Measurements from ENCODE around the gene NXN.
A peak's percentile ranks its signal among the peaks of the same experiment; 100 is the strongest.

The NXN gene

DNA sequence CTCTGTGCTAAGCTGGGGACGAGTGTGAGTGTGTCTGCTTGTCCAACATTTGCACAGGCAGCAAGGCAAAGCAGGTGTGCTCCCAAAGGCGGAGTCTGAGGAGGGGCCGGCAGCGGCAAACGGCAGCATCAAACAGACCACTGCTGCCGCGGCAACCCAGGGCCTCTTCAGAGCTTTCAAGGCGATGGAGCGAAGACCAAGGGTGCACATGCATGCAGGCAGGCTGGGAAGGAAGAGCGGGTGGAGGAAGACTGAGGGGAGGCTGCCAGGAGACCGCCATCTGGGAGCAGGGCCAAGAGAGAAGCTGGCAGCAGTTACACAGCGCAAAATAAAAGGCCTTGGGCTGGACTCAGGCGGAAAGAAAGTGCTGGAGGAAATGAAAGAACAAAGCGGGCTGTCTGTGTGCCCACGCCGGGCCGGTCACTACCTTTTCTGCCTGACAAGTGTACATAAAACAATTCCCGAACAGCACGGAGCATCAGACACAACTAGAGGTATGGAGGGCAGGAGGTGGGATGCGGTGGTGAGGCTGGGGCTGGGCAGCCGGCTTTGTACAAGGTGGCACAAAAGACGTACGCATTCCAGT, 25.9 kb upstream of the NXN start:
- H3K36me3 ChIP-seq (ENCODE audit: control insufficient read depth, insufficient read depth, low read length), result peaks cover 67% of the 10 kb centered on the region
- H3K4me1 ChIP-seq (ENCODE audit: control insufficient read depth, insufficient read depth, low read length, poor library complexity, severe bottlenecking), result peaks cover 35% of the 10 kb centered on the region
- no peak overlapping the region for H3K27ac ChIP-seq (ENCODE audit: low read depth, low read length, severe bottlenecking)
- WGBS, 2 experiments (ENCODE audit: insufficient coverage in 2 of 2), result 94% methylated on average over 21 to 23 of the region's 23 CpGs
- no peaks in the 10 kb centered on the region for H3K9me3 ChIP-seq (ENCODE audit: control insufficient read depth, low read length)
- H3K4me3 ChIP-seq (ENCODE audit: extremely low read depth, insufficient read depth, low read length, poor library complexity, severe bottlenecking), result no peak overlapping the region

DNA sequence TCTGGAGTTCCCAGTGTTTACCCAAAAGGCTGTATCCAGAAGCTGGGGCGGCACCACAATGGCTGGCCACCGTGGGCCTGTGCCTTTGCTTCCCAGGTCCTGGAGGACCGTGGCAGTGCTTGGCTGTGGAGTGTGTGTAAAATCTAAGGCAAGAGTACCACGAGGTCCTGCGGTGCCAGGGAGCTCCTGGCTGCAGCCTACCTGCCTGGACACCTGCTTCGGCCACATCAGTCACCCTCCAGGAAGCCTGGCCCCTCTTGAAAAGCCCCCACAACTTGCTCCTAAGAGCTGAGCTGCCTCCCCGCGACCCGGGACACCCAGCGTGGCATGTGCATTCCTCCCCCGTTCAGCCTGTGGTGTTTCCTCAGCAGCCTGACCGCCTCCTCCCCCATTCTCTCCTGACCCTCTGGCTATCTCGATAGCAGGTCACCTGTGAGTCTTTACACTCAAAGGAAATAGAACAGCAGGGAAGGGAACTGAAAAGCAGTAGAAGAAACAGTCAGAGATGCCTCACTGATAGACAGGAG, 25.3 kb upstream of the NXN start:
- 81 to 82% methylated on average over 9 of the region's 13 CpGs for WGBS, 2 experiments (ENCODE audit: insufficient coverage in 2 of 2)
- Histone ChIP-seq H3K4me3 (ENCODE audit: extremely low read depth, insufficient read depth, low read length, poor library complexity, severe bottlenecking) (no peak overlapping the region), H3K36me3 (ENCODE audit: control insufficient read depth, insufficient read depth, low read length) (peaks cover 67% of the 10 kb centered on the region), H3K4me1 (ENCODE audit: control insufficient read depth, insufficient read depth, low read length, poor library complexity, severe bottlenecking) (peaks cover 40% of the 10 kb centered on the region), H3K27ac (ENCODE audit: low read depth, low read length, severe bottlenecking) (no peak overlapping the region), H3K9me3 (ENCODE audit: control insufficient read depth, low read length) (no peaks in the 10 kb centered on the region)

DNA sequence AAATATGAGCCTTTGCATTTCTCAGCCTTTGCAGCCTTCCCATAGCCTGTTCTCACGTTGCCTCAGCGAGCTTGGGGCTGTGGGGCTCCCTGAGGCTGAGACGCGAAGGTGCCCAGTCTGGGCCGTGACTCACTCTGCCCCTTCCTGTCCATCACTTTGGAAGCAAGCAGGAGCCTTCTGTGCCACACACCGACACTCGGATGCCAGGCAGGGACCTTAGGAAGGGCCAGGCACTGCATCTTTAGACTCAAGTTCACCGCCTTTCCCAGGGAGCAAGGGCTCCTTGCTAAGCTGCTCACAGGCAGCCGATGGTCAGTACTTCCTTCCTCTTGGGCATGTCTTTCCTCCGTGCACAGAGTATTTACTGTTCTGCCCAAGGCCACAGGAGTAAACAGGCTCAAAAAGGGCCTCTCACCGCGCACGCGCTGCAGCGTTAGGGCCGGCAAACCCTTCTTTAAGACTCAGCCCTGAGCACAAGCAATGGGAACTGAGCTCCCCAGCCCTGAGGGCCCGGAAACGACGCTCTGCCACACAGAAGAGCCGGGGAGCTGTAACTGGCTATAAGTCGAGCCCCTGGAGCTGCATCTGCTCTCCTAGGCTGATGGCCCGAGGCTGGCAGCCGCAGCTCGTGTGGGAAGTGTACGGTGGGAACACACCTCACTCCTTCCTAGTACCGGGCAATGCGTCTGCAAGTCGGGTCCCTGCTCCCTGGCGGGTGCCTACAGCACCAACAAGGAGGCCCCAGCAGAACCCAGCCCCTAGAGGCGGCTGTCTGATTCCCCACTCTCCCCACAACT, 24.6 kb upstream of the NXN start:
- no peaks in the 10 kb centered on the region for H3K9me3 ChIP-seq (ENCODE audit: control insufficient read depth, low read length)
- WGBS, 2 experiments (ENCODE audit: insufficient coverage in 2 of 2), result 89 to 90% methylated on average over 25 to 30 of the region's 30 CpGs
- H3K4me3 ChIP-seq (ENCODE audit: extremely low read depth, insufficient read depth, low read length, poor library complexity, severe bottlenecking), result no peak overlapping the region
- peak overlapping the region; percentile 41 for H3K27ac ChIP-seq (ENCODE audit: low read depth, low read length, severe bottlenecking)
- peaks cover 40% of the 10 kb centered on the region for H3K4me1 ChIP-seq (ENCODE audit: control insufficient read depth, insufficient read depth, low read length, poor library complexity, severe bottlenecking)
- H3K36me3 ChIP-seq (ENCODE audit: control insufficient read depth, insufficient read depth, low read length), result peaks cover 72% of the 10 kb centered on the region

DNA sequence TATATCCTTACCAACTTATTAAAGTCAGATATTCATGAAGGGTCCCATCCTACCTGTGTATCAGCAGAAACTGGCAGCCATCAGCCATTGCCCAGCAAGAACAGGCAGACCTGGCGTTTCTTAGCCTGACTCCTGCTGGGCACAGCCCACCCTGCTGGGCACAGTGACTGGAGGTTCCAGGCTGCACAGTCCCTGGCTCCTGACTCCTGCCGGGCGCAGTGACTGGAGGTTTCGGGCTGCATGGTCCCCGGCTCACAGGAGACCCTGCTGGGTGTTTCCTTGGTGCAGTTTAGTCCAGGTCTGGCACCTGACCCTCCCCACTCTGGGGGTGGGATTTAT, 24.0 kb upstream of the NXN start:
- WGBS, 2 experiments (ENCODE audit: insufficient coverage in 2 of 2), result 97 to 100% methylated on average over 4 of the region's 5 CpGs

DNA sequence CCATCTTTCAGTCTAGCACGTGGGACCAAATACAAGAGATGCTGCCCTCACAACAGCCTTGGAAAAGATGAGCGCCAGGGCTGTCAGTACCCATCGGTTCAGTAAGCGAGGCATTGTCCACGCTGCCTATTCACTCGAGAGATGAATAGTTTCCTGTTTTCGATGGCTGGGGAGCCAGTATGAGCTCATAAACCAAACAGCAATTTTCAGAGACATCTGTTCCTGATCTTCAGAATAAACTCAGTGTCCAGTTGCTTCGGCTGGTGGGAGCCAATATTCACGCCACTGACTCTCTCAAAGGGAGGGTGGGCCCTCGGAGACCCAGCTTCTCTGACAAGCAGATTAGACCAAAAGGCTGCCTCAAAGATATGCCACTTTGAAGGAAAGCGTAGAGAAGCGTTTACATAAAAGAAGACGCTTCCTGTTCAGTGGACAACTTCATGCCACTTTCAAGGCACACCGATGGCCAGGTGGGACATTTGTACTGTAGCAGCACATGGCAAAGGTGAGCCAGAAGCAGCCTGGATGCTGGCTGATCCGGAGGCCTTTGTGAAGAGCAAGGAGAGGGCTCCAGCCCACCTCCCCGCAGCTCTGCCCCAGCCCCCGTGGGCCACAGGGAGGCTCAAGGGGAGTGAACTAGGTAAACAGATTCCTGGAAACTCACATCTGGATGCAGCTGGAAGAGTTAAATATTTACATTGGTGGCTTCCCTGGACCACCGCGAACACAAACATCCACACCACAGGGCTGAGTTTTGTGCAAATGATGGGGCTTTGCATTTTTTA, 23.4 kb upstream of the NXN start:
- Histone ChIP-seq H3K36me3 (ENCODE audit: control insufficient read depth, insufficient read depth, low read length) (peaks cover 69% of the 10 kb centered on the region), H3K27ac (ENCODE audit: low read depth, low read length, severe bottlenecking) (no peak overlapping the region), H3K4me1 (ENCODE audit: control insufficient read depth, insufficient read depth, low read length, poor library complexity, severe bottlenecking) (peaks cover 47% of the 10 kb centered on the region)

More for the DNA sequence above, 24.0 kb upstream of the NXN start:
- Histone ChIP-seq H3K27ac (ENCODE audit: low read depth, low read length, severe bottlenecking) (no peak overlapping the region), H3K36me3 (ENCODE audit: control insufficient read depth, insufficient read depth, low read length) (peaks cover 67% of the 10 kb centered on the region), H3K9me3 (ENCODE audit: control insufficient read depth, low read length) (no peaks in the 10 kb centered on the region), H3K4me3 (ENCODE audit: extremely low read depth, insufficient read depth, low read length, poor library complexity, severe bottlenecking) (no peak overlapping the region), H3K4me1 (ENCODE audit: control insufficient read depth, insufficient read depth, low read length, poor library complexity, severe bottlenecking) (peaks cover 40% of the 10 kb centered on the region)

DNA sequence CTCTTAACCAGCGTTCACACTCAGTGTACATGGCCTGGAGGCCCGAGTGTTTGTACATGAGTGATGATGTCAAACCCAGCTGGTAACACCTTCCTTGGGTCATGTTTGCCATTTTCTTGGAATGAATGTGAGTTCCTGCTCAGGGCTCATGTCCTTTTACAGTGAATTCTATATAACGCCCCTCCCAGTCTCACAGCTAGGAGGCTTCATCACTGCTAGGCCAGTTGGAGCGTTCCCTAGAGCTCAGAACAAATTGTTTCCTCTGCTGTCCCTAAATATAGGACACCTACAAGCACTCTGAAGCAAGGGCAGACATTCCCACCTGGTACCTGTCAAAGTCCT, 22.8 kb upstream of the NXN start:
- H3K9me3 ChIP-seq (ENCODE audit: control insufficient read depth, low read length), result no peaks in the 10 kb centered on the region
- 96 to 98% methylated on average over 3 to 4 of the region's 4 CpGs for whole genome bisulfite sequencing, 2 experiments (ENCODE audit: insufficient coverage in 2 of 2)
- H3K4me1 ChIP-seq (ENCODE audit: control insufficient read depth, insufficient read depth, low read length, poor library complexity, severe bottlenecking), result peaks cover 47% of the 10 kb centered on the region
- peaks cover 63% of the 10 kb centered on the region for H3K36me3 ChIP-seq (ENCODE audit: control insufficient read depth, insufficient read depth, low read length)
- H3K4me3 ChIP-seq (ENCODE audit: extremely low read depth, insufficient read depth, low read length, poor library complexity, severe bottlenecking), result no peak overlapping the region
- H3K27ac ChIP-seq (ENCODE audit: low read depth, low read length, severe bottlenecking), result peak overlapping the region; percentile 41

More for the DNA sequence above, 23.4 kb upstream of the NXN start:
- Histone ChIP-seq H3K9me3 (ENCODE audit: control insufficient read depth, low read length) (no peaks in the 10 kb centered on the region), H3K4me3 (ENCODE audit: extremely low read depth, insufficient read depth, low read length, poor library complexity, severe bottlenecking) (no peak overlapping the region)
- WGBS, 2 experiments (ENCODE audit: insufficient coverage in 2 of 2), result 90% methylated on average over 17 of the region's 19 CpGs

DNA sequence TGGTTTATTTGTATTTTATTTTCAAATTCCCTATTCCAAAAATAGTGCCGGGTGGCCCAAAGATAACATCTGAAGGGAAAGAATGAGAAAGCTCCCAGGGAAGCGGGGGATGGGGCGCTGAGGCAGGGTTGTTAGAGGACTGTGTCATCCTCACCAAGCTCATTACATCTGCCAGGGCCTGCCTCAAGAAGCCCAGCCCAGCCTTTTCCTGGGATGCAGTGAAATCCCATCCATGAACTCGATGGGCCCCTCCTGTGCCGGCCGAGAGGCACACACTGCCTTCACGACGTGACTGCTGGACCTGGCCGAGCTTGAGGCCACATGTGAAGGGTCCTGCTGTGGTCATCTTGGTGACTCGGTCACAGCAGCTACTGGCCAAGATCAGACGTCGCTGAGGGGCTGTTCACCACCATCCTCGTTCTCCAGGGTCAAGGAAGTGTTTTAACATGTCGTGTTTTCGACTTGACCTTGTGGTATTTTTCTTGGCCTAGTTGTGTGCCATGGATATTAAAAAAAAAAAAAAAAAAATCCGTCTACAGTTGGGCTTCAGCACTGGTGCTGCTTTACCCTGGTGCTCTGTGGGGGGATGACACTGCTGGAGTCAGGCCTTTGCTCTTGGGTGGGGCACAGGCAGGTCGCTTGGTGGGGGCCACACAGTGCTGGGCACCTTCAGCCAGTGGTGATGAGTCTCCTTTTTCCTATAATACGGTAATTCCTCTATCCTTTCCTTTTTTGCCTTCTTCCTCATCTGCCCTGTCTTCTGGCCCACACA, 22.2 kb upstream of the NXN start:
- H3K4me3 ChIP-seq (ENCODE audit: extremely low read depth, insufficient read depth, low read length, poor library complexity, severe bottlenecking), result no peak overlapping the region

DNA sequence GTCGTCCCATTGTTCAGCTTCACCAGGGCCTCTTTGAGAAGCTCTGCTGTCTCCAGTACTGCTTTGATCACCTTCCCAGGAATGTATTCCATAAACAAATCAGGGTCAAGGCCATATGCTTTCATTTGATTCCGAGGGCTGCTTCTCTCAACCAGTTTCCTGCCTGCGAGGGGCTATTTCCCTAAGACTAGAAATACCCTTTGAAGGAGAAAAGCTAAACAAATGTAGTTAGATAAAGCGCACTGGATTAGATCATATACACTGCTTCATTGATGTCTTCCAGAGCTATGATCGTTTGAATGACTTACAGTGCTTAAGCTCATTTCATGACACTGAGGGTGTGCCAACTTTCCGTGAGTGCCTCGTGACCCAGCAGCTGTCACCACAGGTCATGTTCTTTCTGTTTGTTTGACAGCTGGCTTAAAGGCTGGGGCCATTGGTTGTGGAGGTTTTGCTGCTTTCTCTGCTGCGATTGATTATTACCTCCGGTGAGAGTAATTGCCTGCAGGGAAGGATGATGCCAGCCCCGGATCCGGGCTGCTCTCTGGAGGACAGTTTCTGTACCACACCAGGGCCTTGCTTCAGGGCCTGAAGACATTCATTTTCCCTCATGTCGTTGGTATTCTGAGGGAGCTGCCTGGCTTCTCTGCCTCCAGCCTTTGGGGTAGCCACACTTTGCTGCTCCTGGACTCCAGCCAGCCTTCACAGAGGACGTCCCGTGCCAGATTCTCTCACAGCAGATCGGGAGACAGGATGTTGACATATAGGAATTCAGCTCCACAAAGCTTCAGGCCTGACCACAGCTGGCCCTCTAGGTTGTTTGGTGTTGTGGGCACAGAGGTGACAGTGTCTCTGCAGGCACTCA, 21.3 kb upstream of the NXN start:
- H3K9me3 ChIP-seq (ENCODE audit: control insufficient read depth, low read length), result no peaks in the 10 kb centered on the region
- peaks cover 58% of the 10 kb centered on the region for H3K36me3 ChIP-seq (ENCODE audit: control insufficient read depth, insufficient read depth, low read length)
- H3K4me1 ChIP-seq (ENCODE audit: control insufficient read depth, insufficient read depth, low read length, poor library complexity, severe bottlenecking), result peaks cover 47% of the 10 kb centered on the region
- peak overlapping the region; percentile 79 for H3K27ac ChIP-seq (ENCODE audit: low read depth, low read length, severe bottlenecking)
- WGBS, 2 experiments (ENCODE audit: insufficient coverage in 2 of 2), result 93 to 94% methylated on average over 14 to 15 of the region's 15 CpGs
- no peak overlapping the region for H3K4me3 ChIP-seq (ENCODE audit: extremely low read depth, insufficient read depth, low read length, poor library complexity, severe bottlenecking)

More for the DNA sequence above, 22.2 kb upstream of the NXN start:
- no peaks in the 10 kb centered on the region for H3K9me3 ChIP-seq (ENCODE audit: control insufficient read depth, low read length)
- WGBS, 2 experiments (ENCODE audit: insufficient coverage in 2 of 2), result 93 to 97% methylated on average over 13 to 16 of the region's 18 CpGs
- peaks cover 47% of the 10 kb centered on the region for H3K4me1 ChIP-seq (ENCODE audit: control insufficient read depth, insufficient read depth, low read length, poor library complexity, severe bottlenecking)
- peaks cover 58% of the 10 kb centered on the region for H3K36me3 ChIP-seq (ENCODE audit: control insufficient read depth, insufficient read depth, low read length)
- peak overlapping the region; percentile 79 for H3K27ac ChIP-seq (ENCODE audit: low read depth, low read length, severe bottlenecking)

DNA sequence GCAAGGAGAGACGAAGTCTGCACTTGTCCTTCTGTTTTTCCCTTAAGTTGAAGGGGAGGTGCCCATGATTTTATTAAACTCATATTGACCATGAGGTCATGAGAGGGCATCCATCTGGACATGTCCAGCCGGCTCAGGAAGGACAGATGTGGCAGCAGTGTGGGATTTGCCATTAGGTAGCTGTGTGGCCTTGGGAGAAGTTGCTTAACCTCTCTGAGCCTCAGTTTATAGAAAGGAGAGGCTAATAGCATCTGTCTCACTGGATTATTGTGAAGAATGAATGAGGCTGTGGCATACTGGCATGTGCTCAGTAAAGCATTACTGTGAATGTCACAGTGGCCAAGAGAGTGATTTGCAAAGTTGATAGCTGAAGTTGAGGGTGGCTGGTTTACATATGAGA, 18.5 kb upstream of the NXN start:
- 78 to 85% methylated on average over 1 to 2 of the region's 2 CpGs for WGBS, 2 experiments (ENCODE audit: insufficient coverage in 2 of 2)

More for the DNA sequence above, 18.5 kb upstream of the NXN start:
- H3K4me3 ChIP-seq (ENCODE audit: extremely low read depth, insufficient read depth, low read length, poor library complexity, severe bottlenecking), result peak overlapping the region; percentile 99
- peaks cover 4% of the 10 kb centered on the region for H3K9me3 ChIP-seq (ENCODE audit: control insufficient read depth, low read length)
- H3K36me3 ChIP-seq (ENCODE audit: control insufficient read depth, insufficient read depth, low read length), result peaks cover 46% of the 10 kb centered on the region
- H3K27ac ChIP-seq (ENCODE audit: low read depth, low read length, severe bottlenecking), result no peak overlapping the region
- peaks cover 37% of the 10 kb centered on the region for H3K4me1 ChIP-seq (ENCODE audit: control insufficient read depth, insufficient read depth, low read length, poor library complexity, severe bottlenecking)

All from mesodermal cell (in vitro differentiated cells).